Kidney (tissue), 14 donors: ENCODE data around the gene NOD1. TPM values are rescaled to one million over a fixed set of nuclear protein-coding genes. Genes with fewer than 3 reads are reported as not detected.

ENCODE experiments used
- DNase-seq, 5 donors: peaks; one replicate each; pipeline ENCODE4 v3.0.0-alpha.2; 2013 to 2020
- FAIRE-seq: peaks from 2 replicates; lab custom pipeline; 2012; peaks lifted over from hg19 to GRCh38; lab: Jason Lieb, UNC
- H3K27ac ChIP-seq, 2 donors: one replicate each; pipeline ENCODE4 v1.7.0; 2013; ENCODE audit warnings: low read depth in 2 of 2, low read length in 2 of 2, inconsistent platforms in 1 of 2
- H3K27me3 ChIP-seq: one replicate; pipeline ENCODE4 v1.7.1; 2013; ENCODE audit warnings: low read length, inconsistent platforms; ENCODE audit not compliant: control insufficient read depth, insufficient read depth
- H3K36me3 ChIP-seq, 3 donors: one replicate each; pipeline versions ENCODE4 v1.7.0 to v1.7.1; 2013; ENCODE audit warnings: low read length in 3 of 3, control low read depth in 1 of 3, inconsistent platforms in 1 of 3; ENCODE audit not compliant: insufficient read depth in 3 of 3, control insufficient read depth in 2 of 3
- H3K4me1 ChIP-seq, 3 donors: one replicate each; pipeline versions ENCODE4 v1.7.0 to v1.7.1; 2013; ENCODE audit warnings: low read length in 3 of 3, inconsistent platforms in 1 of 3, low read depth in 1 of 3; ENCODE audit not compliant: control insufficient read depth in 2 of 3, insufficient read depth in 2 of 3
- H3K4me3 ChIP-seq, 3 donors: one replicate each; pipeline versions ENCODE4 v1.7.0 to v1.8.1; 2013; ENCODE audit warnings: low read length in 3 of 3, control low read depth in 1 of 3, inconsistent platforms in 1 of 3
- H3K9ac ChIP-seq, 3 donors: one replicate each; pipeline versions ENCODE4 v1.7.0 to v1.7.1; 2013; ENCODE audit warnings: low read length in 3 of 3, control low read depth in 1 of 3, inconsistent platforms in 1 of 3
- H3K9me3 ChIP-seq, 3 donors: one replicate each; pipeline versions ENCODE4 v1.7.0 to v1.7.1; 2013; ENCODE audit warnings: low read length in 3 of 3, control low read depth in 1 of 3, inconsistent platforms in 1 of 3; ENCODE audit not compliant: control insufficient read depth in 2 of 3, insufficient read depth in 1 of 3
- intact Hi-C: fragments of 100-400 bp; cut with DNase I; formaldehyde crosslinking; loops from one replicate; pipeline ENCODE4 v1.11.1; 2022
- polyA plus RNA-seq: library from polyadenylated mRNA; stranded (reverse); fragments of 350-450 nt; fragmentation: Illumina TruSeq; extraction: RNeasy Lipid Tissue Mini Kit (QIAGEN cat#74804); gene quantifications from one replicate; pipeline ENCODE4 v1.2.3, GENCODE V29; 2014; ENCODE audit warnings: low read depth, low replicate concordance; ENCODE audit not compliant: insufficient read depth
- total RNA-seq: library from RNA; stranded (reverse); fragmentation: NEBNext Ultra II Directional; extraction: Animal tissue kit (Norgen Biotek cat#: 25700); gene quantifications from one replicate; pipeline ENCODE4 v1.2.1, GENCODE V29; 2021
- TF ChIP-seq, protein P1 (sequence below): IDR thresholded peaks from 3 replicates; pipeline ENCODE4 v1.5.1; 2012; ENCODE audit warnings: mild to moderate bottlenecking, moderate library complexity, borderline replicate concordance; ENCODE audit not compliant: insufficient read depth; ENCODE audit errors: extremely low read depth
- donor health status: control.
- donor health status: control.
- donor health status: control.
- donor health status: control.
- donor health status: control.
- donor health status: DM: yes; HTN: yes; CAD: no.
- donor health status: Normal renal cell carcinoma (clear cell type).

NOD1 gene
- total and polyA plus RNA-seq, 2 donors from 2014 or later = 3.8 to 15.6 TPM

- H3K4me1 ChIP-seq = peaks cover 0 to 2% (median 0%) of the 10 kb centered on the region in 3 donors
- intact Hi-C loops = no loop called here
- no peaks in the 10 kb centered on the region for H3K27me3 ChIP-seq
- H3K9me3 ChIP-seq = no peaks in the 10 kb centered on the region
- DNase-seq (no peak), FAIRE-seq (no peak)
- TF ChIP-seq, protein P1, sequence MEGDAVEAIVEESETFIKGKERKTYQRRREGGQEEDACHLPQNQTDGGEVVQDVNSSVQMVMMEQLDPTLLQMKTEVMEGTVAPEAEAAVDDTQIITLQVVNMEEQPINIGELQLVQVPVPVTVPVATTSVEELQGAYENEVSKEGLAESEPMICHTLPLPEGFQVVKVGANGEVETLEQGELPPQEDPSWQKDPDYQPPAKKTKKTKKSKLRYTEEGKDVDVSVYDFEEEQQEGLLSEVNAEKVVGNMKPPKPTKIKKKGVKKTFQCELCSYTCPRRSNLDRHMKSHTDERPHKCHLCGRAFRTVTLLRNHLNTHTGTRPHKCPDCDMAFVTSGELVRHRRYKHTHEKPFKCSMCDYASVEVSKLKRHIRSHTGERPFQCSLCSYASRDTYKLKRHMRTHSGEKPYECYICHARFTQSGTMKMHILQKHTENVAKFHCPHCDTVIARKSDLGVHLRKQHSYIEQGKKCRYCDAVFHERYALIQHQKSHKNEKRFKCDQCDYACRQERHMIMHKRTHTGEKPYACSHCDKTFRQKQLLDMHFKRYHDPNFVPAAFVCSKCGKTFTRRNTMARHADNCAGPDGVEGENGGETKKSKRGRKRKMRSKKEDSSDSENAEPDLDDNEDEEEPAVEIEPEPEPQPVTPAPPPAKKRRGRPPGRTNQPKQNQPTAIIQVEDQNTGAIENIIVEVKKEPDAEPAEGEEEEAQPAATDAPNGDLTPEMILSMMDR = no peak
- H3K9ac ChIP-seq = no peak overlapping the region
- H3K4me3 ChIP-seq = no peak overlapping the region
- no peak overlapping the region for H3K27ac ChIP-seq
- peaks cover 0 to 15% (median 2%) of the 10 kb centered on the region in 3 donors for H3K36me3 ChIP-seq
Observed at GRCh38 chr7:30453016-30453415, 25.6 kb downstream of the NOD1 start.

DNA sequence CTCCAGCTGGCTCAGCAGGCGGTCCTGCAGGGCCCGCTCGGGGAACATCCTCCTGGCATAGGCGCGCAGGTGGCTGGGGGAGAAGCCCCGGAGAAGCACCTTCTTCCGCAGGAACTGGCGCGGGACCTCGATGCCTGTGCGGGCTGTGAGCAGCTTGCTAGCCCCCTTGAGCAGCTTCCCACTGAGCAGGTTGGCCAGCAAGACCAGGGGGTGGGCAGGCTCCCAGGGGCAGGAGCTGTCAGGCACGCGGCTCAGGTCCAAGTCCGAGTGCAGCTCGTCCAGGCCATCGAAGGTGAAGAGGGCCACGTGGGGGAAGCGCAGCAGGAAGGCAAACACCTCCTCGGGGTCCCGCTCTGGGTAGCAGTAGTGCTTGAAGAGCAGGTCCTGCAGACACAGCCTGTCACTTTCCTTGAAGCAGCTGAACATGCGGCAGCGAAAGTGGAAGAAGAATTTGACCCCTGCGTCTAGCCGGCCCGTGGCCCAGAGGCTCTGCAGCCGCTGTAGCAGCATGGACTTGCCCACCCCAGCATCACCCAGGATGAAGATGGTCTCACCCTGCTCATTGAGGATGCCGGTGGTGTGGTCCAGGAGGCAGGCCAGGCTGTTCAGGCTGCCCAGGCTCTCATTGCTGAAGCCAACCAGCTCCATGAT lies 26.2 kb downstream of the NOD1 start:
- Histone ChIP-seq H3K36me3 (peaks cover 0 to 15% (median 2%) of the 10 kb centered on the region in 3 donors), H3K27ac (no peak overlapping the region), H3K9ac (no peak overlapping the region), H3K9me3 (no peaks in the 10 kb centered on the region), H3K4me3 (no peak overlapping the region), H3K4me1 (peaks cover 0 to 2% (median 0%) of the 10 kb centered on the region in 3 donors), H3K27me3 (no peaks in the 10 kb centered on the region)
- intact Hi-C loops = no loop called here
- TF ChIP-seq, protein P1 = no peak
- no peak for DNase-seq
- no peak for FAIRE-seq

GRCh38 chr7:30451539-30452279 lies 26.9 kb downstream of the NOD1 start:
- H3K4me3 ChIP-seq = no peak overlapping the region
- no peak overlapping the region for H3K9ac ChIP-seq
- H3K27me3 ChIP-seq = no peaks in the 10 kb centered on the region
- DNase-seq (no peak), FAIRE-seq (no peak)
- peaks cover 0 to 13% (median 2%) of the 10 kb centered on the region in 3 donors for H3K36me3 ChIP-seq
- intact Hi-C loops = no loop called here
- no peaks in the 10 kb centered on the region for H3K9me3 ChIP-seq
- H3K4me1 ChIP-seq = peaks cover 0 to 2% (median 0%) of the 10 kb centered on the region in 3 donors
- no peak overlapping the region for H3K27ac ChIP-seq
- TF ChIP-seq, protein P1 = no peak
